Peyer's patch (tissue), 4 donors: Measurements from ENCODE around the gene FAM131A.

Experiments
- CTCF ChIP-seq, 6 experiments: fragments of 450-650 bp in 4 of 6; fragments of 200-600 bp in 2 of 6; sonication (generic) in 1 of 6; IDR thresholded peaks; one replicate each; pipeline ENCODE4 v1.5.1; 2017 to 2019; ENCODE audit warnings: antibody characterized with exemption in 6 of 6, mild to moderate bottlenecking in 3 of 6, moderate library complexity in 1 of 6
- POLR2A ChIP-seq, 2 donors: fragments of 450-650 bp; IDR thresholded peaks; one replicate each; pipeline ENCODE4 v1.5.1; 2017; ENCODE audit warnings: antibody characterized with exemption in 2 of 2, mild to moderate bottlenecking in 2 of 2, moderate library complexity in 2 of 2

- TF ChIP-seq CTCF (IDR thresholded peaks at IDR 0.05), result no peak
- TF ChIP-seq POLR2A (IDR thresholded peaks at IDR 0.05), result peak; percentile 69 to 70
Measured at GRCh38 chr3:184361932-184362667, 24.7 kb downstream of the FAM131A start.
